NCI-H2227 treated with DMSO at 0.1 percent for 48 hours (cell line): Measurements from ENCODE around the gene TBL1XR1.
"Not testable (repeated sequence)": the region's sequence is repeated elsewhere in the genome, so short reads cannot be mapped to it uniquely, and the experiment has no call there.

Source experiments
- DNase-seq: peaks from one replicate; lab custom pipeline; 2025; lab: John Stamatoyannopoulos, UW

TBL1XR1 gene

GRCh38 chr3:177208223-177208622 lies 10.9 kb upstream of the TBL1XR1 start:
- no peak for DNase-seq

GRCh38 chr3:177206936-177207335 lies 9.7 kb upstream of the TBL1XR1 start:
- no peak for DNase-seq

- no peak for DNase-seq
Measured at GRCh38 chr3:177203689-177204395, 6.6 kb upstream of the TBL1XR1 start.

GRCh38 chr3:177203016-177203415 lies 5.7 kb upstream of the TBL1XR1 start:
- not testable (repeated sequence) for DNase-seq

GRCh38 chr3:177201700-177202397 lies 4.6 kb upstream of the TBL1XR1 start:
- DNase-seq, result no peak

- DNase-seq, result no peak
Measured at GRCh38 chr3:177199206-177199760, 2.0 kb upstream of the TBL1XR1 start.

GRCh38 chr3:177197727-177198460 lies 612 bp upstream of the TBL1XR1 start:
- peak; percentile 82 for DNase-seq

GRCh38 chr3:177196456-177197040 lies 734 bp downstream of the TBL1XR1 start:
- peak; percentile 56 for DNase-seq

- DNase-seq, result peak; percentile 56
Measured at GRCh38 chr3:177196008-177196455, 1.2 kb downstream of the TBL1XR1 start.

GRCh38 chr3:177195242-177195991 lies 1.9 kb downstream of the TBL1XR1 start:
- no peak for DNase-seq

GRCh38 chr3:177194299-177194698 lies 3.0 kb downstream of the TBL1XR1 start:
- DNase-seq, result no peak

GRCh38 chr3:177193688-177194268 lies 3.5 kb downstream of the TBL1XR1 start:
- DNase-seq, result no peak

GRCh38 chr3:177193275-177193674 lies 4.0 kb downstream of the TBL1XR1 start:
- DNase-seq, result not testable (repeated sequence)

- DNase-seq, result peak; percentile 47
Measured at GRCh38 chr3:177190756-177191681, 6.3 kb downstream of the TBL1XR1 start.

- not testable (repeated sequence) for DNase-seq
Measured at GRCh38 chr3:177190184-177190583, 7.1 kb downstream of the TBL1XR1 start.

GRCh38 chr3:177188325-177188724 lies 9.0 kb downstream of the TBL1XR1 start:
- not testable (repeated sequence) for DNase-seq

GRCh38 chr3:177186306-177186705 lies 11.0 kb downstream of the TBL1XR1 start:
- DNase-seq, result no peak

- no peak for DNase-seq
Measured at GRCh38 chr3:177185035-177185574, 12.2 kb downstream of the TBL1XR1 start.

- DNase-seq, result not testable (repeated sequence)
Measured at GRCh38 chr3:177184602-177185001, 12.7 kb downstream of the TBL1XR1 start.
